HG03139 (cell line): ENCODE measurements around the gene SYP.

ENCODE experiments used
- ATAC-seq: cut with Tn5 transposase; IDR thresholded peaks from one replicate; pipeline ENCODE4 v1.9.1; 2021; ENCODE audit not compliant: unreplicated experiment

The SYP gene

GRCh38 chrX:49199906-49200771, at the start of gene SYP:
Gene SYP, minus strand, starts transcription at chrX:49200193. Its CDS starts 7 bp downstream, at chrX:49200186.
- ATAC-seq, result peak; percentile 95

DNA sequence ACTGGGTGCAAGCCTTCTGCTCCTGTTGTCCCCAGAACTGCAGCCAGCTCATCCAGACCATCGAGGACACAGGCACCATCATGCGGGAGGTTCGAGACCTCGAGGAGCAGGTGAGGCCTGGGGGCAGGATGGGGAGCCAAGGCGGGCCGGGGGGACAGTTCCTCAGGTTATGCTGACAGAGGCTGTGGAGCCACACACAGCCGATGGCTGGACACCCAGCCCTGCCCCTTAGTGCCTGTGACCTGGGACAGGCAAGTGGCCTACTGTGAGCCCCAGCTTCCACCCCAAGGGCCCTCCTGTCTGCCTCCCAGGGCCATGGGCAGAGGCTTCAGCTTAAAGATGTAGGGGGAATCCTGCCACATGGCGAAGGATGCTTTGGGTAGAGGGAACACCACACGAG, 49.6 kb upstream of the SYP start:
- ATAC-seq, result no peak

DNA sequence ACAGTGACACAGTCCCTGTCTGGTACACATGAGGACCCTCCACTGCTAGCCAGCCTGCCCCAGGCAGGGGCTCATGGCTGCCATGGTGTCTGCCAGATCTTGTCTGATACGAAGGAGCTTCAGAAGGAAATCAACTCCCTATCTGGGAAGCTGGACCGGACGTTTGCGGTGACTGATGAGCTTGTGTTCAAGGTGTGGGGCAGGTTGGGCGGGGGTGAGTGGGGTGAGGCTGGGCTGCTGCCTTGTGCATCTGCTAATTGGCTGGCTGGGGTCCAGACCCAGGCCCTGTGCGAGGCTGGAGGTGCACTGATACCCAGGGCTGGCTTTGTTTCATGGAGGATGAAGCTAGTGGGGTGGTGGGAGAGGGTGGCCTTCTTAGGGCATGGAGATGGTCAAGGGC, 49.1 kb upstream of the SYP start:
- ATAC-seq, result no peak

DNA sequence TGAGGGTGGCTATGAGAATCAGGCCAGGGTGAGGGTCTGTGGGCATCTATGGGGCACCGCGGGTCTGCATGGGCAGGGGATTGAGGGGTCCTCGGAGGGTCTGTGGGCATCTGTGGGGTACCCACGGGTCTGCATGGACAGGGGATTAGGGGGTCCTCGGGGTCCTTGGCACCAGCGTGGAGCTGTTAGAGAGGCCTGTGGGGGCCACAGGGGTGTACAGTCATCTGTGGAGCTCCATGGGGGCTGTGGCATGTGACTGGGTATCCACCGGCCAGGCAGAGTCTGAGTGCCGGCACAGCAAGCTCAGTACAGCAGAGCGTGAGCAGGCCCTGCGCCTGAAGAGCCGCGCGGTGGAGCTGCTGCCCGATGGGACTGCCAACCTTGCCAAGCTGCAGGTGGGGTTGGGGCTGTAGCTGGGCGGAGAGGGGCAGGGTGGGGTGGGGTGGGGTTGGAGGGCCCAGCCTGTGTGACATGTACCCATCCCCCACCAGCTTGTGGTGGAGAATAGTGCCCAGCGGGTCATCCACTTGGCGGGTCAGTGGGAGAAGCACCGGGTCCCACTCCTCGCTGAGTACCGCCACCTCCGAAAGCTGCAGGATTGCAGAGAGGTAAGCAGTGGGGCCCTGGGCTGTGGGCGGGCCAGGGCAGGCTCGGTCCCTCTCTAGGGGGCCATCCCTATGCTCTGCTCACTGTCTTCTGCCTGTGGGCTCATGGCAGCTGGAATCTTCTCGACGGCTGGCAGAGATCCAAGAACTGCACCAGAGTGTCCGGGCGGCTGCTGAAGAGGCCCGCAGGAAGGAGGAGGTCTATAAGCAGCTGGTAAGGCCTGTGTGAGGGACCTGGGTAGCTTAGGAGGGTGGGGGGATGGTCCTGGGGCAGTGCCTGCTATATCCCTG, 48.2 kb upstream of the SYP start:
- ATAC-seq, result no peak

- ATAC-seq, result no peak
Measured at GRCh38 chrX:49247346-49247745, 47.4 kb upstream of the SYP start.

DNA sequence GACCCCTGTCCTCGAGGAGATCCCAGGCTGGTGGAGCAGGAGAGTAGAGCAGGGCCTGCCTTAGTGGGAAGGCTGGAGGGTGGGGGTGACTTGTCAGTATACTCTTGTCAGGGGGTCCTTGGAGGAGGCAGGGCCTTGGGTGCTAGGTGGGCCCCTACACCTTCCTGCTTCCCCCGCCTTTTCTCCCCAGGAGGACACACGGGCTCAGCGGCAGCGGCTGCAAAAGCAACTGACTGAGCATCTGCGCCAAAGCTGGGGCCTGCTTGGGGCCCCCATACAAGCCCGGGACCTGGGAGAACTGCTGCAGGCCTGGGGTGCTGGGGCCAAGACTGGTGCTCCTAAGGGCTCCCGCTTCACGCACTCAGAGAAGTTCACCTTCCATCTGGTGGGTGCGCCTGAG, 46.5 kb upstream of the SYP start:
- ATAC-seq, result no peak

DNA sequence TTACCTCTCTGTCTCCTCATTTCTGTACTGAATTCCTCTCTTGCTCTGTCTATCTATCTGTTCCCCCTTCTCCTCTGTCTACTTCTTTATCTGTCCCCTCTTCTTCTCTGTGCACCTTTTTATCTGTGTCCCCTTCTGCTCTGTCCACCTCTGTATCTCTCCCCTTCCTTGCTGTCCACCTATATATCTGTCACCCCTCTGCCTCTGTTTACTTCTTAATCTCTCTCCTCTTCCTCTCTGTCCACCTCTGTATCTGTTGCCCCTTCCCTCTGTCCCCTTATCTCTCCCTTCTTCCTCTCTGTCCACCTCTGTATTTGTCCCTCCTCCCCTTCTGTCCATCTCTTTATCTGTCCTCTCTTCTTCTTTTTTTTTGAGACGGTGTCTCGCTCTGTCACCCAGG, 44.2 kb upstream of the SYP start:
- no peak for ATAC-seq

DNA sequence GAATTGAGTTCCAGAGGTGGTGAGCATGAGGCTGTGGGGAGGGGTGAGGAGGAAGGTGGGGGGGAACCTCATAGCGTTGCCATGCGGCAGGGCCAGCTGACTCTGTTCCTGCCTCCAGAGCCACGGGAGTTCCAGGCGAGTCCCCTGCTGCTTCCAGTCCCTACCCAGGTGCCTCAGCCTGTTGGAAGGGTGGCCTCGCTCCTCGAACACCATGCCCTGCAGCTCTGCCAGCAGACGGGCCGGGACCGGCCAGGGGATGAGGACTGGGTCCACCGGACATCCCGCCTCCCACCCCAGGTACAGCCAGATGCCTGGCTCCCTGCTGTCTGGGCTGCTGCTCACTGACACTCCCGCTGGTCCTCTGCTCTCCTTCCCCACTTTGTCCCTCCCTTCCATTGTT, 43.2 kb upstream of the SYP start:
- no peak for ATAC-seq

- no peak for ATAC-seq
Measured at GRCh38 chrX:49242545-49243066, 42.6 kb upstream of the SYP start.

DNA sequence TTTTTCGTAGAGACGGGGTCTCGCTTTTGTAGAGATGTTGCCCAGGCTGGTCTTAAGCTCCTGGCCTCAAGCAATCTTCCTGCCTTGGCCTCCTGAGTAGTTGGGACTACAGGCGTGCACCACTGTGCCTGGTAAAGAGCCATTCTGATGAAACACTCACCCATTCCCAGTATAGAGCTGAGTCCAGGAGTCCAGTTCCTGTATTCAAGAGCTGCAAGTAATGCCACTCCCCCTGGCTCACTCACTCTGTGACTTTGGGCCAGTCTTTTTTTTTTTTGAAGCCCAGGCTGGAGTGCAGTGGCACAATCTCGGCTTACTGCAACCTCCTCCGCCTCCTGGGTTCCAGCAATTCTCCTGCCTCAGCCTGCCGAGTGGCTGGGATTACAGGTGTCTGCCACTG, 38.7 kb upstream of the SYP start:
- ATAC-seq, result no peak

- ATAC-seq, result no peak
Measured at GRCh38 chrX:49237060-49237459, 37.1 kb upstream of the SYP start.

- no peak for ATAC-seq
Measured at GRCh38 chrX:49233887-49234555, 34.0 kb upstream of the SYP start.

GRCh38 chrX:49233176-49233575, 33.2 kb upstream of the SYP start, which contains the start of gene CACNA1F:
Gene CACNA1F, minus strand, starts transcription at chrX:49233340. Its CDS starts 31 bp downstream, at chrX:49233309.
- no peak for ATAC-seq

DNA sequence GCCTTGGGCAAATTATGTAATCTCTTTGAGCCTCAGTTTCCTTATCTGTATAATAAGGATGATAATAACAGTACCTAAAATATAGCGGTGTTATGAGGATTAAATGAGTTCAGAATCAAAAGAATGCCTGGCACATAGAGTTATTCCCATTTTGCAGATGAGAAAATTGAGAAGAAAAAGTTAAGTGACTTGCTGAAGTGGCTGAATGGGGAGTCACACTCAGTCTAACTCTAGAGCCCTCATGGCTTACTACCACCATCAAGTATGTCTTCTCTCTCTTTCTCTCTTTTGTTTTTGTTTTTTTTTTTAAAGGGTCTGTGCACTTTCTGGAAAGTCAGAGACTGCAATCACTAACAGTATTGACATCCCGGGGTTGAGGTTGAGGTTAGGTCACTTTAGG, 32.5 kb upstream of the SYP start:
- ATAC-seq, result no peak

DNA sequence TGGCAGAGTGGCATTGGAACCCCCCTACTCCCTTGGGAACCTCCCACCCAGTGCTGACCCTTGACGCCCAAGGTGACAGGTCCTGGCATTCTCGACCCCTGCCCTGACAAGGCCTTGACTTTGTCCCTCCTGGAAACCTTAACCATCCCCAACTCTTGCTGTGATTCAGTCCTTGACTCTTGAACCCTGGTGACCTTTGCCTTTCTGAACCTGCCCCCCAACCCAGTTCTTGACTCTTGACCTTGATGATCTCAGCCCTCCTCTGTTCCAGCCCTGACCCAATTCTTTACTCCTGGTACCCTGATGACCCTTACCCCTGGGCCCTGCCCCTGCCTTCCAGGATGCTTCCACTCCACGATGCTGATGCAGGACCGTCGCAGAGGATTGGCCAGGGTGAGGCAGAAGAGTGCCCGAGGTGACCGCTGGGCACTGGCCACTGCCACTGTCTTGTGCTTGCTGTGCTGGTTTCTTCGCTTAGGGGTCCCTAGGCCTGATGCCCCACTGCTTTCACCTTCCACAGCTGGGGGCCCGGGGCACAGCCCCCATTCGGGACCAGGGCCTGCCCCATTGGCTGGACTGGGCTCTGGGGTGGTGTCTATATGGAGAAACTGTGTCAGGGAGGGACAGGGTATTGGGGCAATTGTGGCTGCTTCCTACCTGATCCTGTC, 31.5 kb upstream of the SYP start:
- ATAC-seq, result no peak

- ATAC-seq, result peak; percentile 48
Measured at GRCh38 chrX:49230500-49231232, 30.7 kb upstream of the SYP start.

DNA sequence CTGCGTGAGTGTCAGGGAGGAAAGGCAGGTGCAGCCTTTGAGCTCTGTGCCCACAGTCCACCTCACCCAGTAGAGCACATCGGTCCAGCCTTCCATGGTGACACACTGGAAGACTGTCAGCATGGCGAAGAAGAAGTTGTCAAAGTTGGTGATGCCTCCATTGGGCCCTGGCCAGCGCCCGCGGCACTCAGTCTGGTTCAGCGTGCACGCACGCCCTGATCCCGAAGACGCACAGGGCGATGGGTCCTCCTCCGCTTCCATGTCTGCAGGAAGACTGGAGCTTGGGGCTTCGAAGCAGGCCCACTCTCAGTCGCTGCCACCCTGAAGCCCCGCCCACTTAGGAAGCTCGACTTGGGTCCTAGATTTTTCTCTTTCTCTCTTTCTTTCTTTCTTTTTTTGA, 28.2 kb upstream of the SYP start:
- ATAC-seq, result no peak

GRCh38 chrX:49227726-49228125, 27.7 kb upstream of the SYP start:
- no peak for ATAC-seq

GRCh38 chrX:49226946-49227345, 27.0 kb upstream of the SYP start:
- ATAC-seq, result no peak

DNA sequence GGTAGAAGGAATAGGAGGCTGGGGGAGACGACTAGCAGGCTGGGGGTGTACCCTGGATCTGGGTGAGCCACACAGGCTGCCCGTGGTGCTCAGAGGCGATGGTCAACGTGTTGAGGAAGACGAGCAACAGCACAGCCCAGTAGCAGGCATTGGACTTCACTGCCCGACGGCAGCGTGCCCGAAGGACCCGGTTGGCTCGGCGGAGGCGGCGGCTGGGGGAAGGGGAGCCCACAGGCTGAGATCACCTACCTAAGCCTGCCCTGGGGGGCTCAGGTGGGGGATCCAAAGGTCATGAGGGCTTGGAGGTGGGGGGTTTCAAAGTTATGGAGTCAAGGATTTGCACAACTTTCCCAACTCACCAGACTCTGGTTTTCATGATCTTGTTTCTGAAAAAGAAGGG, 25.9 kb upstream of the SYP start:
- no peak for ATAC-seq
